AG08396 (cell line): ENCODE results near the gene TRABD2A.
A peak's percentile ranks its signal among the peaks of the same experiment; 100 is the strongest.

Source experiments
- DNase-seq: peaks from one replicate; pipeline ENCODE4 v3.0.0; 2012; ENCODE audit warnings: low spot score, mixed read lengths

Gene TRABD2A

DNA sequence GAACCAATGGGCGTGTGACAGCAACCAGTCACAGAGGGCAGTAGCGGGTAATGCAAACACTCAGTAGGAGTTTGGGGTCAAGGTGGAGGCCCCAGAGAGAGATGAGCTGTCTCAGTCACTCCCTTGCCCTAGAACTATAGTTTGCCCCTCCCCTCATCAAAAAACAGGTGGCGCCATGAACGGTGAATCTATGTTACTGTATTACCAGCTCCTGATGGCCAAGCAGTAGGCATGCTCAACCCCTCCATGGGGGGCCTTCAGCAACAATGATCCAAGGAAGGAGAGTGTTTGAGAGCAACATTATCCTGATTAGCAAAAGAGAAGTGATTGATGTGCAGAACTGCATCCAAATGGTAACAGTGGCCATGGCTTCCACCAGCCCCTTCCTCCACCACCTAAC is 30.4 kb downstream of the TRABD2A start:
- DNase-seq, result no peak

DNA sequence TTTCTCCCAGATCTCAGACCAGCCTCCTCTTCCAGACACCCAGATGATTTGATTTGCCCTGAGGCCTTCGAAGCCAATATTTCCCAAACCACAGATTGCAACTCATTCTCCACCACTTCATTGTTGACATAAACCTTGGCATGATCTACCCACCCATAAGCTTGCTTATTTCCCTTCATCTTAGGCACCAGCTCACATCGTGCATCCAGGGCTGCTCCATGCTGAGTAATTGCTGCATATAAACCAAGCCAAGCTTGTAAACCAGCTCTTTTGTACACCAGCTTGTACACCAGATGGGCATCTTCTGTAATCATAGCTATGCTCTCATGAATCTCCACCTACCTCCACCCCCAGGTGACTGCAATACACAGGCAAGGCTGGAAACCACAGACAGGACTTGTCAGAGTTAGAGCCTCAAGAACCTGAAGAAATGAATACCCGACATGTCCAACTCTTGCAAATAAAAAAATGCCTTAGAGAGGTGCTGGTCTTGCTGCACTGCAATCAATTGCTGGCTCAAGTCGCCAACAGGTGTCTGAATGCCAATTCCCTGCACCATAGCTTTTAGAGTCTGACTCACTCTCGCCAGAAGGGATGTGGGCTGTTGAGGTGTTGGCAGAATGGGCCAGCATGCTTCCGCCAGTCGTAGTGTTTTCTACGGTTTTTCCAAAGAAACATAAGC is 31.5 kb downstream of the TRABD2A start:
- DNase-seq, result peak; percentile 24

DNA sequence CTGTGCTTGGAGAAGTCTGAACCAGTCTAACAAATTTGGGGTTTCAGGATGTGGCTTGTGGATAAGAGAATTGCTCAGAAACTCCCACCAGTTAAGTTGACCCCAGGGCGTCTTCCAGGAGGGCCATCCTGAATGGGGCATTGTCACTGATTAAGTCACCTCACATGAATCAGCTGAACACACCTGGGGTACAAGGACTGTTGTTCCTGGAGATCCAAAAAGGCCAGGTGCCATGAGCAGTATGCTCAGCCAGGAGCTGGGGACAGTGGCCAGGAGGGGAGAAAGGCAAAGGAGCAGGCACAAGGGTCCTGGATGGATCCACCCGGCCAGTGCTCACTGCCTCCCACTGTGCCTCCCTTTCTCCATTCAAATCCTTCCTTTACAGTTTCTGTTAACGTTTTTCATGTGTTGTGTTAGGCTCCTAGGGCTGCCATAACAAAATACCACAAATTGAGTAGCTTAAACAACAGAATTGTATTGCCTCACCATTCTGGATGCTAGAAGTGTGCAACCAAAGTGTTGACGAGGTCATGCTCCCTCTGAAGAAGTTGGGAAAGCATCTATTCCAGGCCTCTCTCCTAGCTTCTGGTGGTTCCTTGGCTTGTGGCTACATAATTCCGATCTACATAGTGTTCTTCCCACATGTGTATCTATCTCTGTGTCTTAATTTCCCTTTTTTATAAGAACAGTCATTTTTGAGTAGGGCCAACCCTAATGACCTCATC is 33.4 kb downstream of the TRABD2A start:
- no peak for DNase-seq

DNA sequence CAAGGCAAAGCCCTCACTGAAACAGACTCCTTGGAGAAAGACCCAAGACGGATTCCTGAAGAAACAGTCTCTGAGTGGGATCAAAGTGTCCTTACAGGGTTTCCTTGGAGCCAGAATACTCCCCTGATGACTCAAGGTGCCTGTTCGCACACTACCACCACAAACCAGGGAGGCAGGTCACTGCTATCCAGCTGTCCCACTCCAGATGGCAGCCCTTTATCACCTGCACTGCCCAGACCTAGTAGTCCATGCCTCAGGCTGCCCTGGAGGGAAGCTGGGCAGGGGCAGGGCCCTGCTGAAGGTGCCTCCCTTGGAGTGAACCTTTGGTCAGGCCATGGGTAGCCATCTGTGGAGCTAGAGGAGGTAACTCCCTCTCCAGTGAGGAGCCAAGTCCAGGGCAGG is 34.1 kb downstream of the TRABD2A start:
- DNase-seq, result peak; percentile 28

DNA sequence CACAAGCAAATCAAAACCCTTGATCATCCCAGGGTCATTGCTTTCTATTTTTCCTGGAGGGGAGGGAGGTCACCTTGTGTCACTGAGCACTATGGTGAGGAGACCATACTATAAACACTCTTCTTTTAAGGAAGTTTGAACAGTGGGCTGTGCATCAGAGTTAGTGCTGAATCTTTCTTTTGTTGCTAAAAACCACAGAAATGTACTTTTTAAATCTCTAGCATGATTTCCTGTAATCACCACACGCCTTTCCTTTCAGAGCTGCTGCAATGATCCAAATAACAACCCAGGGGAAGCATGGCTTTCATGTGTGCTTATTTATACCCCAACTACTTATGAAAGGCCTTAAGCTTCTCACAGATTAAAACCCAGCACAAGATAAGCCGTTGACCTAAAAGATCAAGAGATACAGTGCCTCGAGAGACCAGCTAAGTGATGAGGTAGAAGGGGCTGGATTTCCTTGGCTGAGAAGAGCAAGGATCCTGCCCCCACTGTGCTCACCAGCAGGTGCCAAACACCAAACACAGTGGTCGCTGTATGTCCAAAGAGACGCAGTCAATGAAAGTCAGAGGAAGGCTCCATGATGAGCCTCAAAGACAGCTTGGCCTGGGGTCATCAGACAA is 34.7 kb downstream of the TRABD2A start:
- no peak for DNase-seq

DNA sequence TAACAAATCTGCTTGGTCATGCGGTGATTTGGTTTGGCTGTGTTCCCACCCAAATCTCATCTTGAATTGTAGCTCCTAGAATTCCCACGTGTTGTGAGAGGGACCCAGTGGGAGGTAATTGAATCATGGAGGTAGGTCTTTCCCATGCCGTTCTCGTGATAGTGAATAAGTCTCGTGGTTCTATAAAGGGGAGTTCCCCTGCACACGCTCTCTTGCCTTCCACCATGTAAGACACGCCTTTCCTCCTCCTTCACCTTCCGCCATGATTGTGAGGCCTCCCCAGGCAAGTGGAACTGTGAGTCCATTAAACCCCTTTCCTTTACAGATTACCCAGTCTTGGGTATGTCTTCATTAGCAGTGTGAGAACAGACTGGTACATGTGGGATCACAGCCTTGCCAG is 36.7 kb downstream of the TRABD2A start:
- no peak for DNase-seq

DNA sequence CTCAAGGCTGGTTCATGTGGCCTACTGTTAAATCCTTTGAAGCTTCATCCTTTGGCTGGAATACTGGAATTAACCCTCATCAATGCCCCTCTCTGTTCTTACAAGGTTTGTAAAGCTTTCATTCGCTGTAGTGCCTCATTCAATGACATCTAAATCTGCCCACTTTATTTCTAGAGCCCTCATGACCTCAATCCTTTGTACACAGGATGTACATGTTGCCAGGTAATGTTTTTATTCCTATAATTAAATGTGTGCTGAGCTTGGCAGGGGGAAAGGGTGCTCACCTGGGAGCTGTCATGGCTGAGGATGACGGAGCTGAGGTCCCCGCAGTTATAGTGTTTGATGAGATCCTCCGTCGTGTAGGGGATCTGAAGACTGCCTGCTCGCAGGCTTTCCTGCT is 39.3 kb downstream of the TRABD2A start:
- DNase-seq, result no peak

DNA sequence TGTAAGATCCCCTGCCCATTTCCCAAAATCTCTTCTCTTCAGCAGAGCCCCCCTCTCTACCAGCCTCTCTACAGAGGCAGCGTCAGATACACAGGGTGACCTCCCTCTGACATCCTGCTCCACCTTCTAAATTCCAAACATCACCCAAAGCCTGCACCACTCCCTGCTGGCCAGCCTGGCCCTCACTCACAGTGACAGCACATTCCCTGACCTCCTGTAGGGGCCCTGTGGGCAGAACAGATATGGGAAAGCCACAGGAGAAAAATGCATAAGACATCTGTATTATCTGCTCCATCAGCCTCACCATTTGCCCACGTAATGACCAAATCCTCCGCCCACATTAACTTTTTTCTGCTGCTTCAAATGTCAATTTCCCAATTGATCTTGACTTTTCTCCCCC is 40.6 kb downstream of the TRABD2A start:
- DNase-seq, result no peak

DNA sequence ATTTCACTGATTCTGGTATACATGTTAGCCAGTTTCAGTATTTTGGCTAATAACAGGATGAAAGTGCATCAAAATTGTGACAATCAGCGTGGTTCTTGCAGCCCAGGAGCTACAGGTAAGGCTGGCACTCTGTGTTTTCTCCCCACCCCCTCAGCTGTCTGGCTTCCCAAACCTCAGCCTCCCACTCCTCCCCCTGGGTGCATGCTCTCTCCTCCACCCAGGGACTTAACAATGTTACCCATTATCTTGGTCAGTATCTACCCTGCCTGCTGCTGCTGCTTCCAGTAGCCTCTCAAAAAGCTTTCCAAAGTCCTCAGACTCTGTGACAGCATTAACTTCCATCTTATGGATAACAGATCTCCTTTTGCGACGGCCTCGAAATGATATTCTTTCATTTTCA is 41.0 kb downstream of the TRABD2A start:
- no peak for DNase-seq

DNA sequence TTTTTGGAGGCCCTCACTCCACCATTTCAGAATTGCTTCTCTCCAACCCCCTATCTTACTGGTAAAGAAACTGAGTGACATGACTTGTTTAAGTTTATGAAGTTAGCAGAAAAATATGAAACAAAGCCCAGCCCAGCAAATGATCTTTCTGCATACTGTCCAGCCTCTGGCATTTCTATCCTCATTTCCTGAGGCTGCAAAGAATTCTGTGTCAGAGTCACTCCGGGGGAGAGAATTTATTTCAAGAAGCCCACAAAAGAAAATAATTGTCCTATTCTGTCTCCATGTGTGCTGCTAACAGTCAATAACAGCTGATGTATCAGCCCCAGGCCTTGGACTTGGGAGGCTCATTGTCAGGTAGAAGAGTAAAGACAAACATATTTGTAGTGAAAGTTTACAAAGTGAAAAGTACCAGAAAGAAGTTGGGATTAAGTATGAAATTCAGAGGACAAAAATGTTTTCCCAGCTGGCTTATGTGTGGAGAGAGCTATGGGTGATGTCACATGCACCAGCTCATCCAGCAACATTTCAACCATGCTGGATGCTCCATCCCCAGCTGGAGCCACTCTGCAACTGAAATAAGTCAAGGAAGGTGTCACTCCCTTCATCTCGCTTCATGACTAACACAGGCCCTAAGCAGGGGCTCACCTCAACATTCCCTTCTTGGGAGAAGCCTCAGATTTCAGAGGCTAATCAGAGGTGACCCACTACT is 42.3 kb downstream of the TRABD2A start:
- DNase-seq, result peak; percentile 60

DNA sequence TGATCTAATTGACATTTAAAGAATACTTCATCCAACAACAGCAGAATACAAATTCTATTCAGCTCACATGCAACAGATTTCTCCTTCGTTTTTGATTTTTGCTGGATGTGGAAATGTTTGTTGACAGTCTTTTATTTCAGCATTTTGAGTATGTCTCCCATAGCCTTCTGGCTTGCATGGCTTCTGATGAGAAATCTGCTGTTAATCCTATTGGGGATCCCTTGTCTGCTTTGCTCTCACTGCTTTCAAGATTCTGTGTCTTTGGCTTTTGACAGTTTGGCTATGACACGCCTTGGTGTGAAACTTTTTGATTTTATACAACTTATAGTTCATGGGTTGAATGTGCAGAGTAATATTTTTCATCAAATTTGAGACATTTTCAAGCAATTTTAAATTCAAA is 44.7 kb downstream of the TRABD2A start:
- no peak for DNase-seq

DNA sequence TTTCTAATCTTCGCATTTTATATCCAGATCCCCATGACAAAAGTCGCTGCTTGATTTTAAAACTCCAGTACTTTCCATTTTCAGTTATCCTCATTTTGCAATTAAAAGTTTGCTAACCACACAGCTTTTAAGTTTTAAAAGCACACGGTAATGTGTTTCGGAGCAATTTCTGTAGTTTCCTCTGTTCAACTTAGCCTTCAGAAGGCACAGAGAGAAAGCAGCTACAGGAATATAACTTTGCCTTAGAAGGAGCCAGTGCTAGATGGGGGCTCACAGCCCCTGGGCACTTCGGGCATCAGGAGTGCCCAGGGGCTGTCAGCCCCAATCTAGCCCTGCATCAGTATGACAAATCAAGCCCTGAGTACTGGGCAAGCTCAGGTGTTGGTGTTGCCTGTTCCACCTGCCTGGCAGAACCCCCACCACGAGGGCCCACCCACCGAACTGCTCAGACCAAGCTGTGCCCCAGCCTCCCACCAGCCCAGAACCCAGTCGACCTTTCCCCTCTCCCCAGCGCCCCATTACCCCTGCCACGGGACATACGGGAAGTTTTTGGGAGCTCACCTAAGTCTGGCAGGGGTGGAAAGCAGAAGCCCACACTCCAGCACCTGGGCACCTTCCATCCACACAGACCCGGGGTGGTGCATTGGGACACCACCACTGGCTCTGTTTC is 47.3 kb downstream of the TRABD2A start:
- no peak for DNase-seq

DNA sequence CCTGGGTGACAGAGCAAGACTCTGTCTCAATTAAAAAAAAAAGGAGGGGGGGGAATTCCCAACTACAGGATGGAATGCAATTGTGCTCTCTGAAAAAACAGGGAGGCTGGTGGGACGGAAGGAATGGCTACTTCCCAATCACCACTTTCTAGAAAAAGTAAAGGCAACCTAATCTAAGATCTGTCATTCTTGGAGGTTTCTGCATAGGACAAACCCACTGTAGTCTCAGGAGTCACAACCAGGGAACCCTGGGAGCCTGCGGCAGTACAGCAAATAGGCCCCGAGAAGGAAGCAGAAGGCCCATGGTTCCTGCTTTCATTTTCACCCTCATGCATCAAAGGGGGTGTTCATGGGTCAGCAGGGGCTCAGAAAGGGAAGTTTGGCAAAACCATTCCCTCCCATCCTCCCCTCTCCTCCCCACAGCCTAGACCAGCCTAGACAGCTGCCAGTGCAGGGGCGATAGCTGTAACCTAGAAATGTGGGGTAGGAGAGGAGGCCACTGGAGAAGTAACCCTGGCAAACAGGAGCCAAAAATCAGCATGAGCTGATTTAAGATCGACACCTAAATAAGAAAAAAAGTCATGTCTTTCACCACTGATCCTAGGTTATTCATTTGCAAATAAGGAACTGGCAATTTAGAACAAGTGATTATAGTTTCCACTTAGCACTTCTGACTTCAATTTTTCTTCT is 48.0 kb downstream of the TRABD2A start:
- no peak for DNase-seq

DNA sequence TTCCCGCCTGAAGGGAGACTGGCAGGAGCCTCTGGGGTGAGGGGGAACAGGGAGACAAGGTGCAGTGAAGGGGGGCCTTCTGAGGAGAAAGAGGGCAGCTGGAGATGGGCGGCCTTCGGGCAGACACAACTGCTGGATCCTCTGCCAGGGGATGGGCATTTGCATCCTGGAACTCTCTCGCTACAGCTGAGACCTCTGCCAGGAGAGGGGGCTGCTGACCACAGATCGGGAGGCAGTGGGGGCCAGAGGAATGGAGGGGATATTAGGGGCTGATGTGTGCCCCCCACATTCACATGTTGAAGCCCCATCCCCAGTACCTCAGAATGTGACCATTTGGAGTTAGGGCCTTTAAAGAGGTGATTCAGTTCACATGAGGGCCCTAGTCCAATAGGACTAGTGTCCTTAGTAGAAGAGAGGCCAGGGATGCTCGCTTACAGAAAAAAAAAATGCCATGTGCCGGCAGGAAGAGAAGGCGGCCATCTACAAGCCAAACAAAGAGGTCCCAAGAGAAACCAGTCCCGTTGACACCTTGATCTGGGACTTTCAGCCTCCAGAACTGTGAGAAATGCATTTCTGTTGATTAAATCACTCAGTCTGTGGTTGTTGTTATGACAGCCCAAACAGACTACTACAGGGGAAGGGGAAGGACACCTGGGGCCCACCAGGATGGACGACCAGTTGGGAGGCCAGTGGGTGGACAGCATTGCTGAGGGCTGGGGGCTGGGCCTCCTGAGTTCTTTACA is 50.0 kb downstream of the TRABD2A start:
- no peak for DNase-seq

DNA sequence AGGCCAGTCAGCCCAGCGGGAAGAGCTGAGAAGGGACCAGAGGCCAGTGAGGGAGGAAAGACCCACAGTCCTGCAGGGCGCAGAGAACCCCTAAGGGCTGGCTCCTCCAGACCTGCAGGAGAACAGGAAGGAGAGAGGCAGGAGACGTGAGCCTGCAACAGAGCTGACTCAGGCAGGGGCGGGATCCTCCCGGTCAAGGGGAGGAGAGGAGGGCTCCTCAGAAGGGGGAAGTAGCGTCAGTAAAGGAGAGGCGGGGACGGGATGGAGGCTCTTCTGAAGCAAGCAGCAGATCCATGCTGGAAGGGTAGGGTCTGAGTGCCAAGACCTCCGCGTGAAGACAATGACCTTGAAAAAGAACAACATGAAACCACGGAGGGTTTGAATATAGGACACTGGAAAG is 50.8 kb downstream of the TRABD2A start:
- no peak for DNase-seq

DNA sequence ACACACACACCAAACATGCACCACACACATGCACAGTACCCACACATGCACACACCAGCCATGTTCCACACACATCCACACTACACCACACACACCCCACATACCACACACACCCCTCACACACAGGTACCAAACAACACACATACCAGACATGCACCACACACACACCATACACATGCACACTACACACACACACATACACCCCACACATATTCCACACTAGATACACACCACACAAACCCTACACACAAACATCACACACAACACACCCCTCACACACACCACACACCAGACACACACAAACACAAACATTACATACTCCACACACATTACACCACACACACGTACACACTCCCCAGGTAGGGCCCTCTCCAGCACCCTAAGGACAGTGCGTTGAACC is 51.2 kb downstream of the TRABD2A start:
- no peak for DNase-seq

DNA sequence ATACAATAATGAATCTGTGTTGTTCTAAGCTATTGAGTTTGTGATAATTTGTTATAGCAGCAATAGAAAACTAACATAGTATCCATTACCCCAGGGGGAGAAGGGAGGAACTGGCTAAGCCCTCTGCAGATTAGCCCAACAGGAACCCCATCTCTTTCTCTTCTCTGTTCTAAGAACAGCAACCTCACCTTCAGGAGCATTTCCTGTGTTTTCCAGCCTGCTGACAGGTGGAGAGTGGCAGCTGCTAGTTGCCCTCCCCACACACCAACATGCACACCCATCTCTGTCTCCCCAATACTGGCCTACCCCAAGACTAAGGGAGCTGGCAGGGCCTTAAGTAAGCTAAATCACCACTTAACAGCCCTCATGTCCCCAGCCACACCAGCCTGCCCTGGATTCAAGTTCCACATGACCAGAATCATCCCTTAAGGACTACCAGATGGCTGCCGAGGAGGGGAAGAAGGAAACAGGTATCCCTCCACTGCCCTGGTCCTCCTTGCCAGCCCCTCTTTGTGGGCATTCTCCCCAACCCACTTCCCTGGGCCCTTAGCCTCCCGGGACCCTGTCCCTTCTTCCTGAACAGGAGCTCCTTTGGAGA is 52.8 kb downstream of the TRABD2A start:
- DNase-seq, result no peak

DNA sequence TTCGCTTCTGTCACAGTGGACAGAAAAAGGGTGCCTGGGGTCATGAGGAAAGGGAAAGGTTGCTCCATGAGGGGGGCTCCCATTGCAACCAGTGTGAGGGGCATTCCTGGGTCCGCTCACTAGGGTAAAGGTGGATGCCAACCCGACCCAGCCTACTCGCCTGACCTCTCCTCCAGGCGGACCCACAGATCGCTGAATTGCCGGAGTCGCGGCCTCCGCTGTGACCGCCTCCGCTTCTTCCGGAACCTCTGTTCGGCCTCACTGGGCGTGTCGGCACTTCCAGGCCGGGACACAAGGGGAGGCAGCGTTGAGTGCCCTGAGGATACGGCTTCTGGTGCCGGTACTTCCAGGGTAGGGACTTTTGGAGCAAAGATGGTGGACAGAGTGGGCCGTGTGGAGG is 57.1 kb downstream of the TRABD2A start:
- DNase-seq, result no peak

DNA sequence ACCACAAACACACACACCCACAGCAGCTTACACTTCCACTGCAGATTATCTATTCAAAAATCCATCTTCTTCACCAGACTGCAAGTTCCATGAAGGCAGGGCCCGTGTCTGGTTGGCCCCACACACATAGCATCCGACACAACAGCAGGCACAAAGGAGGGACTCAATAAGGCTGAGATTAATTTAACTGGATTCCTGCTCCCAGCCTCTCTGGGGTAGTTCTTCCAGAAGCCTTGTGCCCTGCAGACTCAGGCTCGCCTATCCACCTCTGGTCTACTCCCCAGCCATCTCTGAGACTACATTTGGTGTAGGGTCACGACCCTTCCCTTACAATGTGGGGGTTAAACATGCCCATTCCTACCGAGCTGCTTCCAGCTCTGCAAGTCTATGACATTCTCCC is 57.7 kb downstream of the TRABD2A start:
- DNase-seq, result no peak

DNA sequence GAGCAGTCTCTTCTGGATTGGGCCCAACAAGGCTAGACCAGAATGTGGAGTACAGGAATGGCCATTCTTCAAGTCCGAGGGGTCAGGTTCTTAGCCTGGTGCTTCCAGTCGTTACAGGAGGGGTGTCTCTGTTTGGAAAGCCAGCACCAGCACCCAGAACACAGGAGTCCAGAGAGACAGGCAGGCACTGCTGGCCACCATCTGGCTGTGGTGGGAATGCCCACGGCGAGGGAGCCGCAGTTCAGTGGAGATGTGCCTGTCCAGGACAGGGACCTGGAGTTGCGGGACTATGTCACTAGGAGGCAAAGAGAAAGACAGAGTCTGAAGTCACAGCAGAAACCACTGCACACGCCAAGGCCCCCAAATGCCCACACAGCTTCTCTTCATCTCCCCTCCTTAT is 59.1 kb downstream of the TRABD2A start:
- no peak for DNase-seq

DNA sequence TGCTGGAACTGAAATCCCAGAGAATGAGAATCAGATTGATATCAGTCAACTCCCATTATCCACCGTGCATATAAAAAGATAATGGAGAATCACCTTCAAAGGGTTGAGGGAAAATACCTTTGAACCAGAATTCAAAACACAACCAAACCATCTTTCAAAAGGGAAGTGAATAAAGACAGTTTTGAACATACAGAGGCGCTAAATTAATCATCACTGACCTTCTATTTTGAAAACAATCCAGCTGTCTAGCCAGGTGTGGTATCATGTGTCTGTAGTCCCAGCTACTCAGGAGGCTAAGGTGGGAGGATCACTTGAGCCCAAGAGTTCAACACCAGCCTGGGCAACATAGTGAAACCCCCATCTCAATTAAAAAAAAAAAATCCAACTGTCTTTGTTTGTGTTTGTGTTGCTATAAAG is 63.6 kb downstream of the TRABD2A start:
- DNase-seq, result no peak
